NCI-H1105 (cell line): Measurements from ENCODE around the gene DNLZ.

Source experiments
- DNase-seq: peaks from one replicate; lab custom pipeline; 2025; lab: John Stamatoyannopoulos, UW

DNLZ gene

GRCh38 chr9:136376457-136376856 is 12.9 kb upstream of the DNLZ start:
- DNase-seq: no peak

- DNase-seq: no peak
These were observed 11.6 kb upstream of the DNLZ start for GRCh38 chr9:136375096-136375495.

GRCh38 chr9:136374183-136374575 is 10.6 kb upstream of the DNLZ start:
- no peak for DNase-seq

- no peak for DNase-seq
These were observed 10.0 kb upstream of the DNLZ start, which contains the start of gene CARD9 for GRCh38 chr9:136373300-136374182. CARD9 (minus strand) TSS chr9:136373669; CDS start chr9:136372078, 1,591 bp downstream.

- DNase-seq: no peak
These were observed 9.2 kb upstream of the DNLZ start for GRCh38 chr9:136372561-136373299.

- no peak for DNase-seq
These were observed 8.5 kb upstream of the DNLZ start for GRCh38 chr9:136372006-136372405.

GRCh38 chr9:136371533-136371880 is 8.0 kb upstream of the DNLZ start:
- no peak for DNase-seq

- no peak for DNase-seq
These were observed 7.4 kb upstream of the DNLZ start for GRCh38 chr9:136370687-136371532.

- DNase-seq: no peak
These were observed 6.5 kb upstream of the DNLZ start for GRCh38 chr9:136370037-136370436.

- DNase-seq: no peak
These were observed 4.6 kb upstream of the DNLZ start for GRCh38 chr9:136368190-136368589.

GRCh38 chr9:136367296-136368145 is 4.0 kb upstream of the DNLZ start:
- no peak for DNase-seq

GRCh38 chr9:136366826-136367225 is 3.3 kb upstream of the DNLZ start:
- no peak for DNase-seq

GRCh38 chr9:136365775-136366222 is 2.3 kb upstream of the DNLZ start:
- DNase-seq: no peak

- no peak for DNase-seq
These were observed 1.6 kb upstream of the DNLZ start for GRCh38 chr9:136364942-136365774.

GRCh38 chr9:136363949-136364748 is 605 bp upstream of the DNLZ start:
- no peak for DNase-seq

GRCh38 chr9:136362450-136362784 is 1.1 kb downstream of the DNLZ start:
- DNase-seq: no peak

- DNase-seq: no peak
These were observed 1.6 kb downstream of the DNLZ start for GRCh38 chr9:136361754-136362449.

GRCh38 chr9:136361047-136361753 is 2.3 kb downstream of the DNLZ start:
- no peak for DNase-seq
